Lower lobe of right lung (tissue), 2 donors: ENCODE results near the gene MICOS13. TPM values are rescaled to one million over a fixed set of nuclear protein-coding genes. Genes with fewer than 3 reads are reported as not detected.
A peak's percentile ranks its signal among the peaks of the same experiment; 100 is the strongest.

Experiments used
- ATAC-seq, 2 donors: fragments of 200-7000 bp; cut with Tn5 transposase; one replicate each; pipeline ENCODE4 v1.9.1; 2020 to 2022; ENCODE audit warnings: mild to moderate bottlenecking in 2 of 2, moderate library complexity in 2 of 2
- DNase-seq: peaks from one replicate; pipeline ENCODE4 v3.0.0-alpha.2; 2020
- H3K27ac ChIP-seq: fragments of 200-600 bp; one replicate; pipeline ENCODE4 v1.8.0; 2022
- H3K27me3 ChIP-seq: fragments of 200-600 bp; one replicate; pipeline ENCODE4 v1.8.0; 2022; ENCODE audit warnings: low read depth
- H3K36me3 ChIP-seq: fragments of 200-600 bp; one replicate; pipeline ENCODE4 v1.8.0; 2022; ENCODE audit warnings: mild to moderate bottlenecking
- H3K4me1 ChIP-seq: fragments of 200-600 bp; one replicate; pipeline ENCODE4 v1.8.0; 2022
- H3K4me3 ChIP-seq: fragments of 200-600 bp; one replicate; pipeline ENCODE4 v1.8.0; 2022; ENCODE audit warnings: mild to moderate bottlenecking
- H3K9me3 ChIP-seq: fragments of 200-600 bp; one replicate; pipeline ENCODE4 v1.8.0; 2022
- intact Hi-C: fragments of 100-400 bp; cut with DNase I; formaldehyde crosslinking; loops from one replicate; pipeline ENCODE4 v1.11.0; 2022
- total RNA-seq: library from RNA; stranded (reverse); fragmentation: NEBNext Ultra II Directional; extraction: Animal tissue kit (Norgen Biotek cat#: 25700); gene quantifications from one replicate; pipeline ENCODE4 v1.2.1, GENCODE V29; 2021
- TF ChIP-seq, protein P1 (sequence below): fragments of 200-600 bp; IDR thresholded peaks from one replicate; pipeline ENCODE4 v1.8.0; 2022; ENCODE audit warnings: antibody characterized with exemption, mild to moderate bottlenecking
- donor health status: DM: no; HTN: yes; CAD: no; lungs with severe emphysema.

MICOS13 gene
- total RNA-seq, 1 donor from 2014 or later, result 42.7 TPM

DNA sequence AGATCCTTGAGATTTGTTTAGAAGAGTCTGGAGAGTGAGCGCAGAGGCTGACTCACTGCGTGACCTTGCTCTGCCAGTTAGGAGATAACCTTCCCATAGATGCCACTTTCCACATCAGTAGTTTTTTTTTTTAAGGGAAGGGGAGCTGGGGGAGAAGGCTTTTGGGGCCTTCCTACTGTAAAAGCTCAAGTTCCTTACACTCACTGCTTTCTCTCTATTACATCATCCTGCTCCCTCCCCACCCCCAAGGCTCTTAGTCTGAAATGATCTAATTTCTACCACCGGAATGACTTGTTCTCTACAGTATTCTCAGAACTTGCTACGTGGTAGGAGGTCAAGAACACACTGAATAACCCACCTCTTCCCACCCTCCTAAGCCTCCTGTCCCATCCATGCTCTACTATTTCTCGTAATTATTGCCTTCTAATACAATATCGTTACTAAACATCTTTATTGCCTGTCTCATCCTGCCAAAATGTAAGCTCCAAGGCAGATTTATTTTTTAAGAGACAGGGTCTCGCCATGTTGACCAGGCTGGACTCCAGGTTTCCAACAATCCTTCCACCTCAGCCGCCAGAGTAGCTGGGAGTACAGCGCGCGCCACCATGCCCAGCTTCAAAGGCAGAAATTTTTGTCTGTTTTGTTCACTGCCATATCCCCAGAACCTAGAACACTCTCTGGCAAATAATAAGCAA, 38.4 kb upstream of the MICOS13 start:
- Histone ChIP-seq H3K4me1 (peaks cover 22% of the 10 kb centered on the region), H3K36me3 (peaks cover 20% of the 10 kb centered on the region), H3K27ac (peak overlapping the region; percentile 97), H3K27me3 (no peaks in the 10 kb centered on the region), H3K4me3 (peak overlapping the region; percentile 98), H3K9me3 (no peaks in the 10 kb centered on the region)
- intact Hi-C loops, result no loop called here
- DNase-seq, result no peak
- TF ChIP-seq, protein P1, sequence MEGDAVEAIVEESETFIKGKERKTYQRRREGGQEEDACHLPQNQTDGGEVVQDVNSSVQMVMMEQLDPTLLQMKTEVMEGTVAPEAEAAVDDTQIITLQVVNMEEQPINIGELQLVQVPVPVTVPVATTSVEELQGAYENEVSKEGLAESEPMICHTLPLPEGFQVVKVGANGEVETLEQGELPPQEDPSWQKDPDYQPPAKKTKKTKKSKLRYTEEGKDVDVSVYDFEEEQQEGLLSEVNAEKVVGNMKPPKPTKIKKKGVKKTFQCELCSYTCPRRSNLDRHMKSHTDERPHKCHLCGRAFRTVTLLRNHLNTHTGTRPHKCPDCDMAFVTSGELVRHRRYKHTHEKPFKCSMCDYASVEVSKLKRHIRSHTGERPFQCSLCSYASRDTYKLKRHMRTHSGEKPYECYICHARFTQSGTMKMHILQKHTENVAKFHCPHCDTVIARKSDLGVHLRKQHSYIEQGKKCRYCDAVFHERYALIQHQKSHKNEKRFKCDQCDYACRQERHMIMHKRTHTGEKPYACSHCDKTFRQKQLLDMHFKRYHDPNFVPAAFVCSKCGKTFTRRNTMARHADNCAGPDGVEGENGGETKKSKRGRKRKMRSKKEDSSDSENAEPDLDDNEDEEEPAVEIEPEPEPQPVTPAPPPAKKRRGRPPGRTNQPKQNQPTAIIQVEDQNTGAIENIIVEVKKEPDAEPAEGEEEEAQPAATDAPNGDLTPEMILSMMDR, result no peak
- ATAC-seq, result no peak

DNA sequence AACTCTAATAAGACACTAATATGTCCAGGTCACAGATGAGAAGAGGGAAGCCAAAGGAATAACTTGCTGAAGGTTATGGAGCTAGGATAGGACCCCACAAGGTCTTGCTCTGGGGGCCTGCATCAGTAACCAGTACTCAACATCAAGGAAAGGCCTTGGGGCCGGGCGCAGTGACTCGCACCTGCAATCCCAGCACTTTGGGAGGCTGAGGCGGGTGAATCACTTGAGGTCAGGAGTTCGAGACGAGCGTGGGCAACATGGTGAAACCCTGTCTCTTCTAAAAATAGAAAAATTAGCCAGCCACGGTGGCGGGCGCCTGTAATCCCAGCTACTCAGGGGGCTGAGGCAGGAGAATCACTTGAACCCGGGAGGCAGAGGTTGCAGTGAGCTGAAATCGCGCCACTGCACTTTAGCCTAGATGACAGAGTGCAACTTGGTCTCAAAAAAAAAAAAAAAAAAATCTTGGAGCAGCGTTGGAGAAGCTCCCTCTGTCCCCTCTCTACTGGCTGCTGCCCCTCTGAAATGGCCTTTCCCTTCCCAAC, 37.8 kb upstream of the MICOS13 start:
- TF ChIP-seq, protein P1, result no peak
- H3K4me3 ChIP-seq, result peak overlapping the region; percentile 98

DNA sequence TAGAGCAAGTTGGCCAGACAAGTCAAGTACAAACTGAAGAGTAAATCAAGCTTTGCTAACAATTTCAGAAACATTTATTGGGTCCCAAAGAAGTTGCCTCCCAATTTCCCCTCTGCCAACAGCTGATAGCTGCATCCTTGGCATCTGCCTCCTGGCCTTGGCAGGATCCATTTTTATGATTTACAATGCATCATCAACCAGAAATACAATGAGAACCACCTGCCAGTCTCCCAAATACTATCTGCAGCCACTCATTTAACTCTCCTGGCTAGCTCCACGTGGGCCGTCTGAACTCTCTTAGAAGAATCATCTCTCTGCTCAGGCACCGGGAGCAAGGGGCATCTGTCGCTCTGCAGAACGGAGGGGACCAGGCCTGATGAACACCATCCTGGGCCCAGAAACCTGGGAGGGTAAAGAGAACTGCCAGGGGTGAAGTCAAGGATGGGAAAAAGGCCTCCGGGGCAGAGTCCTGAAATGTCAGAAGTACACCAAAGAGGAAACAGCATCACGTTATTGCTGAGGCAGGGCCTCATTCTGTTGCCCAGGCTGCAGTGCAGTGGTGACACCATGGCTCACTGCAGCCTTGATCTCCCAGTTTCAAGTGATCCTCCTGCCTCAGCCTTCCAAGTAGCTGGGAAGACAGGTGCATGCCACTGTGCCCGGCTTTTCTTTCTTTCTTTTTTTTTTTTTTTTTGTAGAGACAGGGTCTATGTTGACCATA, 37.1 kb upstream of the MICOS13 start:
- no peak overlapping the region for H3K27ac ChIP-seq
- no peaks in the 10 kb centered on the region for H3K27me3 ChIP-seq
- H3K4me1 ChIP-seq, result peaks cover 22% of the 10 kb centered on the region
- intact Hi-C loops, result no loop called here
- peaks cover 33% of the 10 kb centered on the region for H3K36me3 ChIP-seq
- H3K9me3 ChIP-seq, result no peaks in the 10 kb centered on the region
- ATAC-seq (no peak), DNase-seq (no peak)
- no peak overlapping the region for H3K4me3 ChIP-seq
- TF ChIP-seq, protein P1, result no peak

More for the DNA sequence above, 37.8 kb upstream of the MICOS13 start:
- ATAC-seq (no peak), DNase-seq (no peak)
- H3K4me1 ChIP-seq, result peaks cover 22% of the 10 kb centered on the region
- H3K27ac ChIP-seq, result no peak overlapping the region
- intact Hi-C loops, result no loop called here
- no peaks in the 10 kb centered on the region for H3K9me3 ChIP-seq
- H3K27me3 ChIP-seq, result no peaks in the 10 kb centered on the region
- H3K36me3 ChIP-seq, result peaks cover 26% of the 10 kb centered on the region

DNA sequence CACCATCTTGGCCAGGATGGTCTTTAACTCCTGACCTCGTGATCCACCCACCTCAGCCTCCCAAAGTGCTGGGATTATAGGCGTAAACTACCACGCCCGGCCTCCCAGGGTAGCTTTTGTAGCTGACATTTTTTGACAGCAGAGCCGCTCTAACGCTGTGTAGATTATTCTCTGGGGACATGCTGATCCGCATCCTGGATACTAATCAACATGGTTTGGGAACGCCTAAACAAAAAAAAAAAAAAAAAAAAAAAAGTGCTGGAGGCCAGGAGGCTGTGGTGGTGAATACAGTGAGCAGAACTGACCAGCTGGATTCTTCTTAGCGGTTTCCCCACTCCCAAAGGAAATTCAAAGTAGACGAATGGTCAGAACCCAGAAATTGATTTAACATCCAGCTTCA, 34.5 kb upstream of the MICOS13 start:
- intact Hi-C loops, result no loop called here
- H3K36me3 ChIP-seq, result peaks cover 59% of the 10 kb centered on the region
- no peak for DNase-seq
- ATAC-seq, result no peak
- H3K4me1 ChIP-seq, result peaks cover 22% of the 10 kb centered on the region
- no peak overlapping the region for H3K27ac ChIP-seq
- no peaks in the 10 kb centered on the region for H3K9me3 ChIP-seq
- H3K4me3 ChIP-seq, result no peak overlapping the region
- TF ChIP-seq, protein P1, result no peak
- H3K27me3 ChIP-seq, result no peaks in the 10 kb centered on the region

DNA sequence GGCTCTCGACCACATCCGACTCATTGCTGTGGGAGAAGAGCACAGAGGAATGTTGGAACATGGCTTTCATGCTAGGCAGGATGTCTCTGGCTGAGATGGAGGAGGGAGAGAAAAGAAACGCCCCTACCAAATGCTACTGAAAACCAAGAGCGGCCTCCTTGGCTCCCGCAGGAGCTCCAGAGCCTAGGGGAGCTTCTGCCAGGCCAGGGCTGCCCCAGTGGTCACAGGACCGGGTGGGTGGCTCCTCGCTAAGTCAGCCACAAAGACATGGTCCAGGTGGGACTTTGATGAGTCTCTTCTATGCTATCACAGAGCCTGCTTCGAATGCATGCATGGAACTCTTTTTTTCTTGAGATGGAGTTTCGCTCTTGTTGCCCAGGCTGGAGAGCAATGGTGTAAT, 32.9 kb upstream of the MICOS13 start:
- TF ChIP-seq, protein P1, result no peak
- Histone ChIP-seq H3K27ac (no peak overlapping the region), H3K4me1 (peaks cover 11% of the 10 kb centered on the region), H3K4me3 (no peak overlapping the region), H3K27me3 (no peaks in the 10 kb centered on the region), H3K36me3 (peaks cover 75% of the 10 kb centered on the region), H3K9me3 (no peaks in the 10 kb centered on the region)
- DNase-seq (no peak), ATAC-seq (no peak)
- intact Hi-C loops, result no loop called here
